DND-41 (cell line): ENCODE measurements around the gene RWDD1.

ENCODE experiments used
- ATAC-seq: fragments of 200-7000 bp; cut with Tn5 transposase; 3 replicates; pipeline ENCODE4 v1.9.1; 2021; ENCODE audit warnings: low read depth; ENCODE audit not compliant: insufficient read depth
- DNase-seq: peaks from one replicate; pipeline ENCODE4 v3.0.0-alpha.2; 2020
- H2AFZ ChIP-seq: 2 replicates; pipeline ENCODE4 v1.6.0; 2012; ENCODE audit warnings: low read depth, low read length
- H3K27ac ChIP-seq: 2 replicates; pipeline ENCODE4 v1.5.1; 2012; ENCODE audit warnings: low read length, inconsistent platforms
- H3K27me3 ChIP-seq: fragments of 200-600 bp; sonication (generic); 2 replicates; pipeline ENCODE4 v1.6.0; 2012; ENCODE audit warnings: low read length, mild to moderate bottlenecking, inconsistent platforms; ENCODE audit not compliant: insufficient read depth, poor library complexity
- H3K36me3 ChIP-seq: 2 replicates; pipeline ENCODE4 v1.5.1; 2012; ENCODE audit warnings: low read length, inconsistent platforms; ENCODE audit not compliant: insufficient read depth
- H3K4me1 ChIP-seq: 2 replicates; pipeline ENCODE4 v1.5.1; 2012; ENCODE audit warnings: mild to moderate bottlenecking, low read length; ENCODE audit not compliant: insufficient read depth
- H3K4me2 ChIP-seq: 2 replicates; pipeline ENCODE4 v1.6.0; 2012; ENCODE audit warnings: mild to moderate bottlenecking, moderate library complexity, low read length, inconsistent platforms; ENCODE audit not compliant: insufficient read depth
- H3K4me3 ChIP-seq, 2 experiments: fragments of 200-600 bp in 1 of 2; shearing (Covaris generic) in 1 of 2; 2 replicates each; pipeline ENCODE4 v1.5.1; 2012 to 2016; ENCODE audit warnings: inconsistent platforms in 2 of 2, low read length in 2 of 2, mild to moderate bottlenecking in 2 of 2, low read depth in 1 of 2, moderate library complexity in 1 of 2
- H3K79me2 ChIP-seq: 2 replicates; pipeline ENCODE4 v1.6.0; 2012; ENCODE audit warnings: low read length, inconsistent platforms; ENCODE audit not compliant: insufficient read depth
- H3K9ac ChIP-seq: 2 replicates; pipeline ENCODE4 v1.6.0; 2012; ENCODE audit warnings: low read depth, mild to moderate bottlenecking, inconsistent platforms, low read length, moderate library complexity
- H3K9me3 ChIP-seq: 2 replicates; pipeline ENCODE4 v1.5.1; 2012; ENCODE audit warnings: low read length, moderate library complexity, mild to moderate bottlenecking, inconsistent platforms; ENCODE audit not compliant: insufficient read depth, severe bottlenecking
- H4K20me1 ChIP-seq: 2 replicates; pipeline ENCODE4 v1.6.0; 2012; ENCODE audit warnings: low read length; ENCODE audit not compliant: insufficient read depth
- CTCF ChIP-seq: IDR thresholded peaks from 2 replicates; pipeline ENCODE4 v1.5.1; 2012; ENCODE audit warnings: borderline replicate concordance, low read length, moderate library complexity, mild to moderate bottlenecking; ENCODE audit not compliant: poor library complexity, severe bottlenecking; ENCODE audit errors: extremely low read depth
- EZH2 ChIP-seq: IDR thresholded peaks from 3 replicates; pipeline ENCODE4 v1.6.1; 2012; ENCODE audit warnings: borderline replicate concordance, low read depth, mild to moderate bottlenecking, moderate library complexity, low read length, inconsistent platforms; ENCODE audit not compliant: severe bottlenecking

RWDD1 gene

GRCh38 chr6:116570856-116571682, at the start of gene RWDD1:
Gene RWDD1 (plus strand): TSS chr6:116571504. CDS start chr6:116571583, 79 bp downstream.
- TF ChIP-seq EZH2: no peak
- no peak for TF ChIP-seq CTCF
- Histone ChIP-seq H3K27ac (peak within 1 kb of the TSS; percentile 84), H3K27me3 (no peaks in the 10 kb centered on the region), H3K9me3 (no peaks in the 10 kb centered on the region), H3K4me2 (peak within 1 kb of the TSS; percentile 71), H3K79me2 (peaks cover 59% of the 10 kb centered on the region), H4K20me1 (peaks cover 16% of the 10 kb centered on the region; the same call in 1 of the 2 replicates), H2AFZ (peak within 1 kb of the TSS; percentile 99), H3K4me1 (peaks cover 37% of the 10 kb centered on the region), H3K9ac (peak within 1 kb of the TSS; percentile 83), H3K36me3 (peaks cover 19% of the 10 kb centered on the region; the same call in 1 of the 2 replicates), H3K4me3 (peak within 1 kb of the TSS; percentile 81 to 95)
- peak; percentile 95 for ATAC-seq
- DNase-seq: peak; percentile 99

GRCh38 chr6:116522896-116523295, 48.4 kb upstream of the RWDD1 start:
- Histone ChIP-seq H2AFZ (no peak overlapping the region), H3K9ac (no peak overlapping the region), H3K27me3 (peaks cover 6% of the 10 kb centered on the region), H3K27ac (no peak overlapping the region), H3K9me3 (no peaks in the 10 kb centered on the region), H4K20me1 (no peaks in the 10 kb centered on the region), H3K79me2 (no peaks in the 10 kb centered on the region), H3K4me3 (no peak overlapping the region), H3K4me2 (no peak overlapping the region), H3K4me1 (no peaks in the 10 kb centered on the region), H3K36me3 (no peaks in the 10 kb centered on the region)
- ATAC-seq (no peak), DNase-seq (no peak)
- TF ChIP-seq EZH2 (no peak), CTCF (no peak)

- no peak for DNase-seq
Measured at GRCh38 chr6:116524236-116524635, 47.1 kb upstream of the RWDD1 start.

More at GRCh38 chr6:116524236-116524635, 47.1 kb upstream of the RWDD1 start:
- Histone ChIP-seq H3K27me3 (peaks cover 6% of the 10 kb centered on the region), H3K4me1 (no peaks in the 10 kb centered on the region), H3K9me3 (no peaks in the 10 kb centered on the region), H3K9ac (no peak overlapping the region), H3K79me2 (no peaks in the 10 kb centered on the region), H3K4me3 (no peak overlapping the region), H3K27ac (no peak overlapping the region), H3K4me2 (no peak overlapping the region), H3K36me3 (no peaks in the 10 kb centered on the region), H2AFZ (no peak overlapping the region), H4K20me1 (no peaks in the 10 kb centered on the region)
- TF ChIP-seq CTCF (no peak), EZH2 (no peak)
- no peak for ATAC-seq
